ENCODE data around the gene GLIS1. TPM values are rescaled to one million over a fixed set of nuclear protein-coding genes. Genes with fewer than 3 reads are reported as not detected.

Gene GLIS1
- polyA plus RNA-seq, 1 donor (not counting 4 experiments of a cell fraction or from before 2014, with no cell fraction given): not detected

DNA sequence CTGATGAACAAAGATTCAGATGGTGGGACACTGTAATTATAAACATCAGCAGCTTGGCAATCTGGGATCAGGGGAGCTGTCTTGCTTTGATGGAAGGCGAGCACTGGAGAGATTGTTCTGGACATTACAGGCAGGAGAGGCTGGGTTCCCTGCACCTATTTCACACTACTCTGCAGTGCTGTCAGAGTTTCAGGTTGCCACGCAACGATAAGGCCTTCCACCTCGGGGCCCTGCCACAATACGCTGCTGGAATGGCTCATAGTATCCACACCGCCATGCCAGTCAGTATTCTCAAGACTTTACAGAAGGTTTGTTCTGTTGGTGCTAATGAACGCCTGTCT, 96.8 kb downstream of the GLIS1 start:
- H2AFZ ChIP-seq (ENCODE audit: control insufficient read depth, low read length): no peak overlapping the region
- dilution Hi-C loops (cut with MboI; ENCODE audit: extremely low pct_ligation_motif_present, low sequenced_read_pairs): no loop called here
- H4K20me1 ChIP-seq (ENCODE audit: control insufficient read depth, extremely low read depth, insufficient read depth, low read length): no peaks in the 10 kb centered on the region
- FAIRE-seq (no peak), DNase-seq (ENCODE audit: low read depth, low spot score) (no peak)
- no peaks in the 10 kb centered on the region for H3K36me3 ChIP-seq (ENCODE audit: control insufficient read depth in 2 of 2, extremely low read depth in 1 of 2, insufficient read depth in 2 of 2, low read length in 2 of 2)
- no peak overlapping the region for H3K9ac ChIP-seq (ENCODE audit: control insufficient read depth, extremely low read depth, insufficient read depth, low read length)
- no peak overlapping the region for H3K27ac ChIP-seq (ENCODE audit: control insufficient read depth, insufficient read depth, low read length)
- H3K79me2 ChIP-seq (ENCODE audit: control insufficient read depth, insufficient read depth, low read length): no peaks in the 10 kb centered on the region
- H3K4me3 ChIP-seq (ENCODE audit: control insufficient read depth in 2 of 3, extremely low read depth in 1 of 3, insufficient read depth in 2 of 3, low read depth in 1 of 3, low read length in 3 of 3): no peak overlapping the region
- no peaks in the 10 kb centered on the region for H3K9me3 ChIP-seq (ENCODE audit: control insufficient read depth, low read depth, low read length)
- H3K27me3 ChIP-seq (ENCODE audit: control insufficient read depth, extremely low read depth, insufficient read depth, low read length): peaks cover 14% of the 10 kb centered on the region
- no peaks in the 10 kb centered on the region for H3K9me1 ChIP-seq (ENCODE audit: control insufficient read depth, extremely low read depth, insufficient read depth, low read length)
- no peak for TF ChIP-seq EZH2 (IDR thresholded peaks at IDR 0.05; ENCODE audit: low read length)
- TF ChIP-seq, protein P1, sequence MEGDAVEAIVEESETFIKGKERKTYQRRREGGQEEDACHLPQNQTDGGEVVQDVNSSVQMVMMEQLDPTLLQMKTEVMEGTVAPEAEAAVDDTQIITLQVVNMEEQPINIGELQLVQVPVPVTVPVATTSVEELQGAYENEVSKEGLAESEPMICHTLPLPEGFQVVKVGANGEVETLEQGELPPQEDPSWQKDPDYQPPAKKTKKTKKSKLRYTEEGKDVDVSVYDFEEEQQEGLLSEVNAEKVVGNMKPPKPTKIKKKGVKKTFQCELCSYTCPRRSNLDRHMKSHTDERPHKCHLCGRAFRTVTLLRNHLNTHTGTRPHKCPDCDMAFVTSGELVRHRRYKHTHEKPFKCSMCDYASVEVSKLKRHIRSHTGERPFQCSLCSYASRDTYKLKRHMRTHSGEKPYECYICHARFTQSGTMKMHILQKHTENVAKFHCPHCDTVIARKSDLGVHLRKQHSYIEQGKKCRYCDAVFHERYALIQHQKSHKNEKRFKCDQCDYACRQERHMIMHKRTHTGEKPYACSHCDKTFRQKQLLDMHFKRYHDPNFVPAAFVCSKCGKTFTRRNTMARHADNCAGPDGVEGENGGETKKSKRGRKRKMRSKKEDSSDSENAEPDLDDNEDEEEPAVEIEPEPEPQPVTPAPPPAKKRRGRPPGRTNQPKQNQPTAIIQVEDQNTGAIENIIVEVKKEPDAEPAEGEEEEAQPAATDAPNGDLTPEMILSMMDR (optimal IDR thresholded peaks at IDR 0.05 in 1 of 3, IDR thresholded peaks at IDR 0.05 in 1 of 3, conservative IDR thresholded peaks at IDR 0.05 in 1 of 3; ENCODE audit: extremely low read depth in 1 of 3, insufficient read depth in 2 of 3, low read length in 3 of 3): no peak
- no peak overlapping the region for H3K4me2 ChIP-seq (ENCODE audit: control insufficient read depth, extremely low read depth, insufficient read depth, low read depth, low read length)
- H3K4me1 ChIP-seq (ENCODE audit: control insufficient read depth, extremely low read depth, insufficient read depth, low read length): peaks cover 5% of the 10 kb centered on the region

DNA sequence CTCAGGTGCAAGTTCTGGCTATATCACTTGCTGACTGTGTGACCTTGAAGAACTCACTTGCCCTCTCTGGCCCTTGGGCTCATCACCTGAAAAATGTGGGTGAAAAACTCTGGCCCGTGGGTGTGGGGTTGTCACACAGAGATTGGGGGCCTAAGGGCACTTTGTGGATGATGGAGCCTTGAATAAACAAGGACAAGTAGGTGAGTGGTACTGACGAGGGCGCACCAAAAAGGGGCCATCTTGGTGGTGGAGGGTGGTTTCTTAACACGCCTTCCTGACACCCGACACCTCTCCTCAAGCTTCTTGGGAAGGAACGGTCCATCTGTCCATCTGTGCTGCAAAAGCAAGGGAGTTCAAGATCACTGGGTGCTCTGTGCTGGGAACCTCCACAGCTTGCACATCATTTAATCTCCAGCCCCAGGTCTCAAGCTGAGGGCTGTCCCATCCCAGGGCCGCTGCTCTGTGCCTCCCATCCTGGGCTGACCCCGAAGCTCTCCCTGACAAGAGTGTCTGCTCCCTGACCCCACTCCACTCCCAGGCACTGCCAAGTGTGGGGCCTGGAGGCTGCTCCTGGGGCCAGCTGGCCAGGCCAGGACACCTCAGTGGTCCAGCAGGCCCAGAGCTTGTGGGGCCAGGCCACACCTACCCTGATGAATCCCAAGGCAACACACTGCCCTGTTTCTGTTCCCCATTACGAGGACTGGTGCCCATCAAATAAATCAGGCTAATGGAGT, 97.3 kb downstream of the GLIS1 start:
- TF ChIP-seq EZH2 (IDR thresholded peaks at IDR 0.05; ENCODE audit: low read length): no peak
- TF ChIP-seq, protein P1 (optimal IDR thresholded peaks at IDR 0.05 in 1 of 3, IDR thresholded peaks at IDR 0.05 in 1 of 3, conservative IDR thresholded peaks at IDR 0.05 in 1 of 3; ENCODE audit: extremely low read depth in 1 of 3, insufficient read depth in 2 of 3, low read length in 3 of 3): no peak
- no peak for DNase-seq (ENCODE audit: low read depth, low spot score)

More for the DNA sequence above, 97.3 kb downstream of the GLIS1 start:
- H3K4me3 ChIP-seq (ENCODE audit: control insufficient read depth in 2 of 3, extremely low read depth in 1 of 3, insufficient read depth in 2 of 3, low read depth in 1 of 3, low read length in 3 of 3): no peak overlapping the region
- H3K9me3 ChIP-seq (ENCODE audit: control insufficient read depth, low read depth, low read length): no peaks in the 10 kb centered on the region
- H3K79me2 ChIP-seq (ENCODE audit: control insufficient read depth, insufficient read depth, low read length): no peaks in the 10 kb centered on the region
- no peaks in the 10 kb centered on the region for H3K36me3 ChIP-seq (ENCODE audit: control insufficient read depth in 2 of 2, extremely low read depth in 1 of 2, insufficient read depth in 2 of 2, low read length in 2 of 2)
- no peak overlapping the region for H2AFZ ChIP-seq (ENCODE audit: control insufficient read depth, low read length)
- H3K4me1 ChIP-seq (ENCODE audit: control insufficient read depth, extremely low read depth, insufficient read depth, low read length): peaks cover 5% of the 10 kb centered on the region
- FAIRE-seq: no peak
- H3K27ac ChIP-seq (ENCODE audit: control insufficient read depth, insufficient read depth, low read length): no peak overlapping the region
- H3K9ac ChIP-seq (ENCODE audit: control insufficient read depth, extremely low read depth, insufficient read depth, low read length): no peak overlapping the region
- no peak overlapping the region for H3K4me2 ChIP-seq (ENCODE audit: control insufficient read depth, extremely low read depth, insufficient read depth, low read depth, low read length)
- peaks cover 19% of the 10 kb centered on the region for H3K27me3 ChIP-seq (ENCODE audit: control insufficient read depth, extremely low read depth, insufficient read depth, low read length)
- H4K20me1 ChIP-seq (ENCODE audit: control insufficient read depth, extremely low read depth, insufficient read depth, low read length): no peaks in the 10 kb centered on the region
- dilution Hi-C loops (cut with MboI; ENCODE audit: extremely low pct_ligation_motif_present, low sequenced_read_pairs): no loop called here
- no peaks in the 10 kb centered on the region for H3K9me1 ChIP-seq (ENCODE audit: control insufficient read depth, extremely low read depth, insufficient read depth, low read length)

All from keratinocyte (primary cell).